GM04503 (cell line): Measurements from ENCODE around the gene CACNB2.
"Not testable (repeated sequence)": the region's sequence is repeated elsewhere in the genome, so short reads cannot be mapped to it uniquely, and the experiment has no call there.

Source experiments
- DNase-seq: peaks from one replicate; pipeline ENCODE4 v3.0.0-alpha.2; 2012; ENCODE audit warnings: low read depth

CACNB2 gene

DNA sequence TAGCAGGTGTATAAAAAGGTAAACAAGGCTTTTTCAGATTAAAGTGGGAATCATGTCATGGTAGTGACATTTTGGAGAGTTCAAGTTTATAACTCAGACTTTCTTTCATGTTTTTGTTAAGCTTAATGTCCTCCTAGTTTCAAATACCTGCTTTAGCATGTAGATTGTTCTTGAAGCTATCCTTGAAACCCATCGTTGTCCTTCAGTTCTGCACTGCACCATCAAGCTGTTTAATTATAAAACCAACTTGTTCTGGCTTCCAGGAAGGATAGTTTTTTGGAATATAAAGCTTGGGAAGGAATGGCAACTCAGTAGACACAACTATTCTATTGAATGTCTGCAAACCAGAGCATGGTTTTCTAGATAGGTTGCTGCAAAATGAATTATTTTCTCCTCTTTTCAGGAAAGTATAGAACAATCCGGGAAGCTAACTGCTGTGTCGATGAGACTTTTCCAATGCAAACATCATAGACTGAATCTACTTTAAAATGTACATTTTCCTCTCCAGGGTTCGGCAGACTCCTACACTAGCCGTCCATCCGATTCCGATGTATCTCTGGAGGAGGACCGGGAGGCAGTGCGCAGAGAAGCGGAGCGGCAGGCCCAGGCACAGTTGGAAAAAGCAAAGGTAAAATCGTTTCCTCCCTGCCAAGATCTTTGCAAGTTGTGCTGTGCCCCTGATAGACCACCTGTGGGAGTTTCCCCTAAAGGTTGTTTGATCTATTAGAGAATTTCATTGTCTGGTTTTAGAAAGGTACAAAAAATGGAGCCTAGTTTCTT is 261.4 kb downstream of the CACNB2 start:
- DNase-seq, result no peak

DNA sequence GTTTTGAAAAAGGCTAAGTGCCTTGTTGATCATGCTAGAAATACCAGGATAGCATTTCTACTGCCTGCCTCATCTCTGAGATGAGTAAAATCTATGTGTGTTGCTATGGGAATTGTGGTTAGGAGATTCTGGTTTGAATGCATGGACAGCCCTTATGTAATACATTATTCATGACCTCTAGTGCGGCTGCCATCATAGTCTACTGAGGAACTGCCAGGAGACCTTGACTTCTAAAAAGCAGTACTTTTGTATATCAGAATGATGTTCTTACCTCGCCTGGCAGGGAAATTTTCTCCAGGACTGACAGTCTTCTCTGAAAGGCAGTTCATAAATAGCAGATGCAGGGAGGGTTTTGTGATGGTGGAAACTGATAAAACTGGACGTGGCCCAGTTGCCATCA is 262.6 kb downstream of the CACNB2 start:
- no peak for DNase-seq

DNA sequence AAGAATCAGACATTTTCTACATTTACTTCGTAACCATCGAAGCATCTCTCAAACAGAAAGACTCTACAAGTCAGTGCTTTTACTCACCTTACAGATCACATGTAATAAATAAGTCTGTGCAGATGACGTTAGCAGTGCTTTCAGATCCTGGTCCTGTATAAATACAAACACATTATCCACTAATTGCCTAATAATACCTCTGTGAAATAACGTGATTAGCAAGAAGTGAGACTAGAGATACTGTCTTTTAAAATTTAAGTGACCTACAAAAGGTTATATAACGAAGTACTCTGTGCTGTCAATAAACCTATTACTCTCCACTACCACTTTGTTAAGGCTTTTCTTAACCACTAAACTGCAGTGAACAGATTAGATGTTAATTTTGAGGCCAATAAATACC is 264.3 kb downstream of the CACNB2 start:
- no peak for DNase-seq

DNA sequence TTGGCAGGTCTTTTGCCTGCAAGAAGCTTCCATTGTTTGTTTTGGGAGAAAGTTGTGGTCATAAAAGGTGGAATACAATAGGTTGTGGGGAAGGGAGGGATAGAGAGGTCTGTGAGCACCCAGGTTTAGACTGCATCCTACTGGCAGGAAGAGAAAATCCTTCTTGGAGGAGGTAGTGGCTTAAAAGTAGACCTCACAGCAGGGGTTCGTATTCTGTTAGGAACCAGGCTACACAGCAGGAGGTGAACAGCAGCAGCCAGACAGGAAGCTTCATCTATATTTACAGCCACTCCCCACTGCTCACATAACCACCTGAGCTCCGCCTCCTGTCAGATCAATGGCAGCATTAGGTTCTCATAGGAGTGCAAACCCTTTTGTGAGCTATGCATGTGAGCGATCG is 265.9 kb downstream of the CACNB2 start:
- no peak for DNase-seq

DNA sequence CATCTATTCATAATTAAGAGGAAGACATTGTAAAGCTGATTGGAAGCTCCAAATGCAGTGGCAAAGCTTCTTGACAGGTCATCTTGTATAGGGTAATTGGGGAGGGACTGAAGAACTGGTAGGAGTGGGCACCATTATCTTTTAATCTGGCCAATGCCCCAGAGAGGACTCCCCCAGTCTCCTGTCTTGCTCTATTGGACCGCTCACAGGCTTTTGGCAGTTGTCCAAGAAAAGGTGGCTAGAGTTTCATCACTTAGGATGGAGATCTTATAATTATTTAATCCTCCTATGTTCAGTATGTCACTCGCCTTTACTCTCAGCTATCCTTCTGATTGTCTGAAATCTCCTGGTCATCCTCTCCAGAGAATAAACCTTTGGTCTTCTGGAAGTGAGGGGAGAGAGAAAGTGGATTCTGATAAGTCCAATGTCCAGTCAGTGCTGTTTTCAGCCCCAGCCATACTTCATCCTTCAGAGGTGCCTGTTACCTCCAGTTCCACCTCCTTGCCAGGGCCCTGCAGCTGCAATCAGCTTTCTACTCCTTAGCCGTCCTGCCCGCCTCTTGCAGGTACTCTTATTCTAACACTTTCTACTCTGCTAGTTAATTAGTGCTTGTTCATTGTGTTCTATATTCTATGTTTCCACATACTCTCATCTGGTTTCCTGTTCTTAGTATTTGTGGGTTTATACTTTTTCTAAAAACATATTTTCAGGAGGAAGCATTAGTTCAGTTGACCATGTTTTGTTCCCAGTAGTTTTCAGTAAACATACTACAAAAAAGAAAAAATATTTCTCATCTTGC is 269.6 kb downstream of the CACNB2 start:
- no peak for DNase-seq

DNA sequence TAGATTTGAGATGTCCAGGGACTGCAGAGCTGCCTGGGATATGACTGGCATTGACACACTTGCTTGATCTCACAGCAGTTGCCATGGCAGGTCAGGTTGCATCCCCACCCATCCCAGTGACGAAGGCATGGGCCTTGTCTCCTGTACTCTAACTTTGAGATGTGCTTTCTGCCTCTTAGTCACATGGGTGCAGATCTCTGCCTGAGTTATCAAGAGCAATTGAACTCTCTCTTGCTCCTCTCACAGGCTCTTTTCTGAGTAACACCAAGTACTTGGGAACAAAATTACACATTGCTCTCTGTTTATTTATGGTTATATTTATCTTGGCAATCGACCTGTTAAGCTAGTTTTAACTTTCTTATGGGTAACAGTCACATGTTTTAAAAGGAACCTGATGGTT is 273.8 kb downstream of the CACNB2 start:
- no peak for DNase-seq

DNA sequence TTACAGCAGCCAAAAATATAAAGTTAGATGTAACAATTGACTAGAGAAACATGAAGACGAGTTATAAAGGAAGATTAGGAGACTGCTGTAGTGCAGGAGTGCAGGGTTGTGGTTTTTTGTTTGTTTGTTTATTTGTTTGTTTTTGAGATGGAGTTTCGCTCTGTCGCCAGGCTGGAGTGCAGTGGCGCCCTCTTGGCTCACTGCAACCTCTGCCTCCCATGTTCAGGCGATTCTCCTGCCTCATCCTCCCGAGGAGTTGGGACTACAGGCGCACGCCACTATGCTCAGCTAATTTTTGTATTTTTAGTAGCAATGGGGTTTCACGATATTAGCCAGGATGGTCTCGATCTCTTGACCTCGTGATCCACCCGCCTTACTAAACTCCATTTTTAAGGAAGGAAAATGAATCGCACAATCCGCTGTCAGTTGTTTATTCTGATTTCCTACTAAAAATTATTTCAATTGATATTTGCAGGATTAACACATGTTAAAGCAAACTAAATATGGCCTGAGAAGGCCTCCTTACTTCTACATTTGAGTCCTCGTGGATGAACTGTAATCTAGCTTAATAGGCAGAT is 277.8 kb downstream of the CACNB2 start:
- DNase-seq, result no peak

DNA sequence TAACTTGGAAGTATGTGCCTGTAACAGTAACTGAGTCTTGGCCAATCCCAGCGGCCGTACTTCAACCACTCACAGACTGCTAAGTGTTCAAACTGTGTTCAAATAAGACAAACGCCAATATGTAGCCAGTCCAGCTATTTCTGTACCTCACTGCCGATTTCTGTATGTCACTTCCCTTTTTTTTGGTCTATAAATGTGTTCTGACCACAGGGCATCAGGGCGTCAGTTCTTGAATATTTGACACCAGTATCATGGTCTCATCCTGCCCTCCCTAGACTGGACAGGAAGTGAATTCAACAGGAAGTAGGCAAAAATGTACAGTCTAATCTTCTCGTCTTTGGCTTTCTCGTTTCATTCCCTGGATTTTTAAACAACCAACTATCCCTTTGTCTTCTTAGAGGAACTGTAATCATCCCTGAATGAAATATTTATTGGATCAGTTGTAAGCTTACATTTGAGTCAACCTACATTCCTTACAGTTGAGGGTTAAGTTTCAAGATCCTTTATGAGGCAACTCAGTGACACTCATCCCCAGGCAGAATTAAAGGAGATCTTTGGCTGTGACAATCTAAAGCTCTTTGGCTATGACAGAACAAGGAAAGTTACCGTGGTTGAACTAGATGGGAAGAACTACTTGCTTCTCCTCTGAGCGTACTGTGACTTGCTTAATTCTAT is 278.5 kb downstream of the CACNB2 start:
- no peak for DNase-seq

DNA sequence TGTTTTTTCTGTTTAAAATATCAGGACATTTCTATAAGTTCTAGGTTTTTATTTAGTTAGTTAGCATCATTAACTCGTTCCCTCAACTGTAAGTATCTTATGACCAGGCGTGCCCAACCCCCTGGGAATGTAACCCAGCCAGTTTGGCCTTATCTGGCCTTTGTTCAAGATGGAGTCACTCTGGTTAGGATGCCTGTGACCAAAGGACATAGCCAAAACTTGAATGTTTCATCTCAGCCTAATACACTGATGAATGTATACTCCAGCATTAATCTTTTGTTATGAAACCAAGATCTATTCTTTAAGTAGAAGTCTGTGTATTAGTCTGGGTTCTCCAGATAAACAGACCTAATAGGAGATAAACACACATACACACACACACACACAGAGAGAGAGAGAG is 279.7 kb downstream of the CACNB2 start:
- no peak for DNase-seq

DNA sequence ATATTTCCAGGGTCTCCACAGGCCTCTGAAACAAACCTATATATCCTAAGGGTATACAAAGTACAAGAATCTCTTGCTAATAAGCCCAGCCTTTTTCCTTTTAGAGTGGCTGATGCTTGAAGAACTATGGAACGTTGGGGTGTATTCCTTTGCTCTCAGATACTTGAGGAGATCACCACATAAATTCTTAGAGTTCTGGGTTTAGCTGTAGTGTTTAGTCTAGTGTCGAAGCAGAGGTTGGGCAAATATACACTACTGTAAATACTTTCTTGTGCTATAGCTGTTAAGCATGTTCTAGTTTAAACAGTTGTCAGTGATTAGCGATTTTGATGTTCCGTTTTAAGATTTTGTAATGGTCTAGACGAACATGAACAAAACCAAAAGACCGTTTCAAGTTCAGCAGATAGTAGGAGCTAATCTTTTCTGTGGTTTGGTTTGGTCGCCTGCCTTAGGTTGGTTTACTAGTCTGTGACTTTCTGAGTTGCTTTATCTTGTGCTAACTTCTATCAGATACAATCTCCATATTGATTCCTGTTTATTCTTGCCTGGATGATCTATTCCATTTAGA is 281.6 kb downstream of the CACNB2 start:
- no peak for DNase-seq

DNA sequence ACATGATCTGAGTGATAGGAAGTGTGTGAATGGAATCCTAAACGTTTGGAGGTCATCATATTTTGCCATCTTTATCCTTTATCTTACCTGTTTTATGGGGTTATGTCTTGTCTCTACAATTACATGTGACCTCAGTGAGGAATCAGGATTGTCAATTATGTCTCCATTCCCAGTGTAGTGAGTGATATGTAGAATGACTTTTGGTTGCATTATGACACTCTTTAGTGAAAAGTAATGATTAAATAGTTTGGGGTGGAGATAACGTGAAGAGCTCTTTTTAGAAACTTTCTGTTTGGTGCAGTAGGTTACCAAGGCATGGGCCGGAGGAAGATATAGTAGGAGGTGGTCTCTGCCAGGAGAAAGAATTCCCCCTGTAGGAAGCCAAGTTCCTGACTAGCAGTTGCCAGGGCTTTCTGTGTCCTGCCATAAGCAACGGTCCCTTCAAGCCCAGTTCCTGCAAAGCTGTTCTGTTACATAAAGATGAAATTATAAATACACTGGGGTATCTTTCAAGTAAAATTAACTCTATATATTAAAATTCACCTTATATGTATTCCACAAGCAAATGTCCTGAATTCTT is 282.9 kb downstream of the CACNB2 start:
- DNase-seq, result no peak

DNA sequence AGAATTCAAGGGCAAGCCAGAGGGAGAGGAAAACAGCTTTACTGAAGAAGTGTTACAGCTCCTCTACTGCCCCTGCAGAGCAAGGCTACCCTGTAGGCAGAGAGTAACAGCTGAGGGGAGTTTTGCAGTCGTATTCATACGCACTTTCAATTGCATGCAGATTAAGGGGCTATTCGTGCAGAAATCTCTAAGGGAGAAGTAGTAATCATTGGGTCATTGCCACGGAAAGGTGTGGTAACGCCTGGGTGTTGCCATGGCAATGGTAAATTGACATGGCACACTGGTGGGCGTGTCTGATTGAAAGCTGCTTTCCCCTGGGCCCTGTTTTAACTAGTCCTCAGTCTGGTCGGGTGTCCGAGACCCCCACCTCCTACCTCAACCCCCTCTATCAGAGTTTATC is 284.0 kb downstream of the CACNB2 start:
- no peak for DNase-seq

DNA sequence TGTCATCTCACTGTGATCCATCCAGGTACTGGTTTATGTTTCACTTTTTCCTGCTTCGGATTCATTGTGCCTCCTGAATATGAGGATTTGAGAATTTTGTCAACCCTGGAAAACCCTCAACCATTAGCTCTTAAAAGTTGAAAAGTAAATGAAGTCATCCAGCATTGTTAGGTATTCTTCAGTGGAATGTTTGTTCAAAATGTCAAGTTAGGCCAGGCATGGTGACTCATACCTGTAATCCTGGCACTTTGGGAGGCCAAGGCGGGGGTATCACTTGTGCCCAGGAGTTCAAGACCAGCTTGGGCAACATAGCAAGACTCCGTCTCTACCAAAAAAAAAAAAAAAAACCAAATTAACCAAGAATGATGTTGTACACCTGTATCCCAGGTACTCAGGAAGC is 289.1 kb downstream of the CACNB2 start:
- no peak for DNase-seq

DNA sequence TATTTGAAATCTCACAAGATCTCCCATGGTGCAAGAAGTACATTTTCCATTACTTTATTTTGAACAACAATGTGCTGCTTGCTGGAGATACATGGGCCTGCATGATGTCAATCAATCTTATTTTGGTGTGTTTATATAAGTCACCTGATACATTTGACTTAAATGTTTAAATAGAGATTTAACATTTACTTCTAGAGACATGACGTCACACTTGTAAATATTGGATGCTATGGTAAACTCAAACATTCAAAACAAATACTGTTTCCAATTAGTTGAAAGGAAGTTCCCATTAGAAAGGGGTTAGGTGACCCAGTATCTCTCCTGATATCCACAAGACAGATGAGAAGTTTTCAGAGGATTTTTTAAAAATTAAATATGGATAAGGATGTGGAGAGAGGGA is 296.7 kb downstream of the CACNB2 start:
- DNase-seq, result no peak

DNA sequence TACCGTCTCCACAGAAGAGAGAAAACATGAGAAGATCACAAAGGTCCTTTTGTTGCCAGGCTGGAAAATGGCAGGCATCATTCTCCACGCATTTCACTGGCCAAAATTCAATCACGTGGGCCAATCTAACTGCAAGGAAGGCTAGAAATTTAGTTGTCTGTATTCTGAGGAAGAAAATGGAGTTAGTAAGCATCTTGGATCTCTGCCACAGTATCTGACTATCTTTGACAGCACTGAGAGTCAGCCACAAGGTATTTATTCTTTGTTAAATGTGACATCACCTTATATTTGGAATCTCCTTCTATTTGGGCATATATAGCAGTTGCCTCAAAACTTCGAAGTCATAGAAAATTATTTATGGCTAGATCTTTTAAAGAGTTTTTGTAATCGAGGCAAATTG is 297.3 kb downstream of the CACNB2 start:
- no peak for DNase-seq

DNA sequence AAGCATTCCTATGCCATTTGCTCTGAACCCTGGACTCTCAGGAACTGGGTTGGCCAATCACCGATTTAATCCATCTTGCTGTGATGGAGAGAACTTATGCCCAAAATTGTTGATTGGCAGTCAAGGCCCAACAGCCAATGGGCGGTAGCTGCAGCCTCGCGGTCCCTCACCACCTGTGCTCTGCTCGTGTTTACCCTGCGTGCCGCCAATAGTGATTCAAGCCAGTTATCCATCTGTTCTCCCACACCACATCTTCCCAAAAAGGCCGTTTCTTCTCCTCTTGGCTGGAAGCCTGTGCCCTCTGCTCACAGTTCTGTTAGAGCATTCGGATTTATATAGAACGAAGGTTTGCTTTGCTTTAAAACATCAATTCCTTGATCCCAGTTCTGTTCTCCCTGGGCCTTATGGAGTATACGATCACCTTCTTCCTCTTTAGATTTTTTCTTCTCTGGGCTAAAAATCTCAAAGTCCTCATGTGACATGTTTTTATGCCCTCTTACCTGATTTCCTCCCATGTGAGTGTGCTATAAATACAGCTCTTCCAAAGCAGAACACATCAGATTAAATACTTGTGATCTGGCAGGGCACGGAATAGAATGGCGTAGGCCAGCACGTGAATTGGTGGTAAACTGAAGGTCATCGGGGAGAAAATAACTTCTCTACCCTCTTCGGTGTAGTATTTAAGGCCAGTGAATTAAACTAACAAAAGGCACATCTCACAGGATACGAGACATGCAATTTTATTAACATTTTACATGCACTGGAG is 298.3 kb downstream of the CACNB2 start:
- no peak for DNase-seq

DNA sequence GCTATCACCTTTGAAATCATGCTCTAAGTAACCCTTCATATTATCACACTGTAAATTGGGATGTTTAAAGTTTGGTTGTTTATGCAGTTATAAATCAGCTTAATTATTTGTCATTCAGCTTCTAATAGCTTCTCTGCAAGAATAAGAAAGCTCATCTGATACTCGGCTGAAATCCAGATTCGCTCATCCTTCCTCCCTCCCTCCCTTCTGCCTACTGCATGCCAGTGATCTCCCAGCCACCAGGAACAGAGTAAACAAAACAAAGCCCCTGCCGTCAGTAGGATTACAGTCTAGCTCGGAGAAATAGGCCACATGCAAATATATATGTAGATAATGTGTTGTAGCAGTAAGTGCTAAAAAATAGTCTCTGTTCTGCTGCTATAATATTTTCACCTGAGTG is 299.4 kb downstream of the CACNB2 start:
- no peak for DNase-seq

DNA sequence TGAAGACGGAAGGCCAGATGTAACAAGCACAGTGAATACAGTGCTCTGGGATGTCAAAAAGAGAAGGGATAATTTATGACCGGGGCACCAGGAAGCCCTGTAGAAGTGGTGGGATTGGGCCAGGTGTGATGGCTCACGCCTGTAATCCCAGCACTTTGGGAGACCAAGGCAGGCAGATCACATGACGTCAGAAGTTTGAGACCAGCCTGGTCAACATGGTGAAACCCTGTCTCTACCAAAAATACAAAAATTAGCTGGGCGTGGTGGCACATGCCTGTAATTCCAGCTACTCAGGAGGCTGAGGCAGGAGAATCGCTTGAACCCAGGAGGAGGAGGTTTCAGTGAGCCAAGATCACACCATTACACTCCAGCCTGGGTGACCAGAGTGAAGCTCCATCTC is 305.4 kb downstream of the CACNB2 start:
- DNase-seq, result not testable (repeated sequence)

DNA sequence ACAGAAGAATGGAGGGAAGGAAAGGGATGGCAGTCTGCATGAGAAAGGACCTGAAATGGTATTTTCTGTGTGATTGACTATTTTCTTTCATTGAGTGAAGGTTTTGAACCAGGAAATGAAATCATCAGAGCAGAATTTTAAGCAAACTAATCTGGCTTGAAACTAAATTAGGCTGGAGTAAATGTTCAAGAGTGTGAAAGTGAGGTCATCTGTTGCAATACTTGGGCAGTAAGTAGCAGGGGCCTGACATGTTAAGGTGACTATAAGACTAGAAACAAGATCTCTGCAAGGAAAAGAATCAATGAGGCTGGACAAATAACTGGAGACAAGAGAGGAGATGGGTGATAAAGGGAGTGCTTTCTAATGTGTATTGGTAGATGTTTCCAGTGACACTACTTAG is 306.0 kb downstream of the CACNB2 start:
- no peak for DNase-seq

DNA sequence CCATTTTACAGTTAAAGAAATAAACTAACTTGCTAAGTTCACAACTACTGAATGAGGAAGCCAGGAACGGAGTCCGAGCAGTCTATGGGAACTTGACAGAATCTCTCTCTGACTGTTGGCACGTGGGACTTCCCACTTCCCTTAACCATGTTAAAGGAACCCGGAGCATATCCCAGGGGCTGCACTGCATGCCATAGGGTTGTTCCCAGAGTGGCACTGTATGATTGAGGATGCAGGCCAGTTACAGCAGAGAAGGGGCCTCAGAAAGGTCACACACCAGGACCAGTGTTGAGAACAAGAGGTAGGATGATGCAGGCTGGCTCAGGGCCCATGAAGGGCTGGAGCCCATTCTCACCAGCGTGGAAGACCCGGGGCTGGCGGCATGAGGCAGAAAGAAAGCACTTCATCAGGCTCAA is 309.4 kb downstream of the CACNB2 start:
- DNase-seq, result no peak

DNA sequence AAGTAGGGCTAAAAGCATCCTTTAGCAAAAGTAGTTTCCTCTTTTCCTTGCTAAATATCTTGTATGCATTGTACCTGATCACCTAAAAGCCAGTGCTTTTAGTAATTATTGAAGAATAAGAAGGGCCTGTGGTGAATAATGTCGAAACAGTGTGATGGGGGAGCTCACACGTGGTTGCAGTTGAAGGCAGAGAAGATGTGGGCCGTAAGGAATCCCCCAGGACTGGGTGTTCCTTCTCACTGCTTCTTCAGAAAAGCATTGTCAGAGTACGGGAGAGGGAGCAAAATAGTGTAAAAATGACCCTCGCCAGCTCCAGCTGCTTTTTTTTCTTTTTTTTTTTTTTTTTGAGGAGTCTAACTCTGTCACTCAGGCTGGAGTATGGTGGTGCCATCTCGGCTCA is 310.1 kb downstream of the CACNB2 start:
- DNase-seq, result no peak
